Neural cell (in vitro differentiated cells): ENCODE results near the gene CD247. TPM values are rescaled to one million over a fixed set of nuclear protein-coding genes. Genes with fewer than 3 reads are reported as not detected.

ENCODE experiments used
- H2AFZ ChIP-seq: fragments of 200-600, 300-800 bp; sonication (generic), shearing (Covaris generic); 2 replicates; pipeline ENCODE4 v1.6.0; 2014; ENCODE audit warnings: low read depth, mild to moderate bottlenecking, antibody characterized with exemption, low read length, moderate library complexity
- H3F3A ChIP-seq: fragments of 200-600 bp; shearing (Covaris generic); 2 replicates; pipeline ENCODE4 v1.6.1; 2016; ENCODE audit warnings: mild to moderate bottlenecking, moderate library complexity, mixed read lengths, antibody characterized with exemption, low read length; ENCODE audit not compliant: insufficient read depth, poor library complexity, severe bottlenecking
- H3K27ac ChIP-seq: fragments of 200-600, 300-800 bp; sonication (generic), shearing (Covaris generic); 2 replicates; pipeline ENCODE4 v1.5.1; 2014; ENCODE audit warnings: mild to moderate bottlenecking, low read length, moderate library complexity
- H3K27me3 ChIP-seq: fragments of 300-800, 200-600 bp; sonication (generic), shearing (Covaris generic); 2 replicates; pipeline ENCODE4 v1.6.0; 2014; ENCODE audit warnings: mild to moderate bottlenecking, low read depth, low read length, moderate library complexity; ENCODE audit not compliant: insufficient read depth
- H3K36me3 ChIP-seq: fragments of 300-800, 200-600 bp; sonication (generic), shearing (Covaris generic); 2 replicates; pipeline ENCODE4 v1.5.1; 2014; ENCODE audit warnings: mild to moderate bottlenecking, antibody characterized with exemption, low read length, moderate library complexity; ENCODE audit not compliant: insufficient read depth
- H3K4me2 ChIP-seq: fragments of 300-800, 200-600 bp; sonication (generic), shearing (Covaris generic); 2 replicates; pipeline ENCODE4 v1.6.0; 2014; ENCODE audit warnings: mild to moderate bottlenecking, low read length
- H3K4me3 ChIP-seq: fragments of 300-800, 200-600 bp; sonication (generic), shearing (Covaris generic); 2 replicates; pipeline ENCODE4 v1.5.1; 2014; ENCODE audit warnings: mild to moderate bottlenecking, low read length, moderate library complexity
- H3K79me2 ChIP-seq: fragments of 200-600 bp; shearing (Covaris generic); replicated peaks from 2 replicates; pipeline ENCODE4 v1.6.0; 2014; ENCODE audit warnings: mild to moderate bottlenecking, low read length, moderate library complexity; ENCODE audit not compliant: insufficient read depth
- H3K9ac ChIP-seq: fragments of 300-800, 200-600 bp; sonication (generic), shearing (Covaris generic); 2 replicates; pipeline ENCODE4 v1.6.1; 2016; ENCODE audit warnings: mild to moderate bottlenecking, low read length, mixed read lengths
- H3K9me2 ChIP-seq: fragments of 200-600 bp; shearing (Covaris generic); 2 replicates; pipeline ENCODE4 v1.6.1; 2016; ENCODE audit warnings: mild to moderate bottlenecking, low read length, mixed read lengths; ENCODE audit not compliant: insufficient read depth
- H3K9me3 ChIP-seq: fragments of 200-600, 300-800 bp; sonication (generic), shearing (Covaris generic); 2 replicates; pipeline ENCODE4 v1.6.1; 2016; ENCODE audit warnings: mild to moderate bottlenecking, mixed run types, low read length, moderate library complexity, mixed read lengths
- H4K20me1 ChIP-seq: fragments of 200-600 bp; shearing (Covaris generic); 2 replicates; pipeline ENCODE4 v1.6.1; 2016; ENCODE audit warnings: mild to moderate bottlenecking, mixed run types; ENCODE audit not compliant: insufficient read depth
- EP300 ChIP-seq: fragments of 450-650 bp; conservative IDR thresholded peaks from 2 replicates; pipeline ENCODE4 v1.6.1; 2014; ENCODE audit warnings: antibody characterized with exemption, mild to moderate bottlenecking, moderate library complexity; ENCODE audit not compliant: poor library complexity, severe bottlenecking
- EZH2 ChIP-seq: fragments of 200-600, 300-800 bp; shearing (Covaris generic), sonication (generic); IDR thresholded peaks from 2 replicates; pipeline ENCODE4 v1.6.1; 2014; ENCODE audit warnings: antibody characterized with exemption, low read length, borderline replicate concordance, mild to moderate bottlenecking; ENCODE audit not compliant: insufficient read depth, poor library complexity, severe bottlenecking
- MXI1 ChIP-seq: fragments of 450-650 bp; conservative IDR thresholded peaks from 2 replicates; pipeline ENCODE4 v1.6.1; 2014; ENCODE audit warnings: antibody characterized with exemption, mild to moderate bottlenecking; ENCODE audit not compliant: poor library complexity, severe bottlenecking
- POLR2AphosphoS5 ChIP-seq: IDR thresholded peaks from 2 replicates; pipeline ENCODE4 v1.6.1; 2012
- RAD21 ChIP-seq: fragments of 450-650 bp; conservative IDR thresholded peaks from 2 replicates; pipeline ENCODE4 v1.6.1; 2014; ENCODE audit warnings: antibody characterized with exemption, mild to moderate bottlenecking, moderate library complexity
- REST ChIP-seq: IDR thresholded peaks from 2 replicates; pipeline ENCODE4 v1.6.1; 2012; ENCODE audit warnings: borderline replicate concordance
- SMC3 ChIP-seq: fragments of 450-650 bp; conservative IDR thresholded peaks from 2 replicates; pipeline ENCODE4 v1.6.1; 2014; ENCODE audit warnings: antibody characterized with exemption, mild to moderate bottlenecking, moderate library complexity; ENCODE audit not compliant: poor library complexity
- TAF1 ChIP-seq: IDR thresholded peaks from 2 replicates; pipeline ENCODE4 v1.6.1; 2012; ENCODE audit warnings: low read depth
- polyA plus RNA-seq: library from polyadenylated mRNA; depleted of rRNA; stranded (reverse); fragments of >200 nt; gene quantifications from 2 replicates; pipeline ENCODE4 v1.2.3, GENCODE V29; 2014
- TF ChIP-seq, protein P1 (sequence below): fragments of 450-650 bp; IDR thresholded peaks from 2 replicates; pipeline ENCODE4 v1.5.1; 2014; ENCODE audit warnings: antibody characterized with exemption, mild to moderate bottlenecking, moderate library complexity; ENCODE audit not compliant: poor library complexity, severe bottlenecking

The CD247 gene
- polyA plus RNA-seq, 1 donor from 2014 or later = not detected

- no peaks in the 10 kb centered on the region for H3K79me2 ChIP-seq
- H3K9me2 ChIP-seq = no peaks in the 10 kb centered on the region
- H3K4me3 ChIP-seq = no peak overlapping the region
- H2AFZ ChIP-seq = no peak overlapping the region
- no peak overlapping the region for H3K4me2 ChIP-seq
- H4K20me1 ChIP-seq = no peaks in the 10 kb centered on the region
- H3F3A ChIP-seq = peaks cover 2% of the 10 kb centered on the region
- no peak overlapping the region for H3K27ac ChIP-seq
- no peaks in the 10 kb centered on the region for H3K27me3 ChIP-seq
- H3K9ac ChIP-seq = no peak overlapping the region
- no peaks in the 10 kb centered on the region for H3K36me3 ChIP-seq
- H3K9me3 ChIP-seq = no peaks in the 10 kb centered on the region
- TF ChIP-seq POLR2AphosphoS5 (no peak), RAD21 (no peak), SMC3 (no peak), EP300 (no peak), MXI1 (no peak), REST (no peak), TAF1 (no peak), EZH2 (no peak)
- TF ChIP-seq, protein P1, sequence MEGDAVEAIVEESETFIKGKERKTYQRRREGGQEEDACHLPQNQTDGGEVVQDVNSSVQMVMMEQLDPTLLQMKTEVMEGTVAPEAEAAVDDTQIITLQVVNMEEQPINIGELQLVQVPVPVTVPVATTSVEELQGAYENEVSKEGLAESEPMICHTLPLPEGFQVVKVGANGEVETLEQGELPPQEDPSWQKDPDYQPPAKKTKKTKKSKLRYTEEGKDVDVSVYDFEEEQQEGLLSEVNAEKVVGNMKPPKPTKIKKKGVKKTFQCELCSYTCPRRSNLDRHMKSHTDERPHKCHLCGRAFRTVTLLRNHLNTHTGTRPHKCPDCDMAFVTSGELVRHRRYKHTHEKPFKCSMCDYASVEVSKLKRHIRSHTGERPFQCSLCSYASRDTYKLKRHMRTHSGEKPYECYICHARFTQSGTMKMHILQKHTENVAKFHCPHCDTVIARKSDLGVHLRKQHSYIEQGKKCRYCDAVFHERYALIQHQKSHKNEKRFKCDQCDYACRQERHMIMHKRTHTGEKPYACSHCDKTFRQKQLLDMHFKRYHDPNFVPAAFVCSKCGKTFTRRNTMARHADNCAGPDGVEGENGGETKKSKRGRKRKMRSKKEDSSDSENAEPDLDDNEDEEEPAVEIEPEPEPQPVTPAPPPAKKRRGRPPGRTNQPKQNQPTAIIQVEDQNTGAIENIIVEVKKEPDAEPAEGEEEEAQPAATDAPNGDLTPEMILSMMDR = no peak
Measured at GRCh38 chr1:167484726-167485502, 33.4 kb downstream of the CD247 start.

DNA sequence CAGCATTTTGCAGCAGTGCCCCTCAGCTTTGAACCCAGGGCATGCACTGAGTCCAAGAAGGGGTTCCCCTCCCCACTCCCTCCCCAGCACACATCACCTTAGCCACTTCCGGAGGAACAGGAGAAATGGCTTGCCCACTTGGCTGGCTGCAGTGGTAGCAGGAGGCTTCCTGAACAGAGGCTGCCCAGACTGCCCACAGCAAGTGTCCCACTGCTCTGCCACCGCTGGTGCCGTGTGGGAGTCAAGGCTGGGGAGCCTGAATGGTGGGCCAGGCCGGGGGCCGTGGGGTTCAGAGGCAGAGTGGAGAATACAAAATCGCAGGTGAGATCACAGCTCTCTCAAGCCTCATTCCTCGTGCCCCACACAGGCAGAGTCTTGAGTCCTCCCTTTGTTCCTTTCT is 34.5 kb downstream of the CD247 start:
- Histone ChIP-seq H3F3A (no peaks in the 10 kb centered on the region), H3K4me3 (no peak overlapping the region), H4K20me1 (no peaks in the 10 kb centered on the region), H3K9ac (no peak overlapping the region), H3K27ac (no peak overlapping the region), H3K79me2 (no peaks in the 10 kb centered on the region), H3K4me2 (no peak overlapping the region), H3K36me3 (no peaks in the 10 kb centered on the region), H3K9me3 (no peaks in the 10 kb centered on the region), H2AFZ (no peak overlapping the region), H3K27me3 (no peaks in the 10 kb centered on the region), H3K9me2 (no peaks in the 10 kb centered on the region)
- TF ChIP-seq EP300 (no peak), TAF1 (no peak), POLR2AphosphoS5 (no peak)
- TF ChIP-seq, protein P1 = no peak
